ENCODE data around the gene MORF4L1. TPM values are rescaled to one million over a fixed set of nuclear protein-coding genes. Genes with fewer than 3 reads are reported as not detected.

The MORF4L1 gene
- total RNA-seq, 1 experiment from 2014 or later: 360 TPM

DNA sequence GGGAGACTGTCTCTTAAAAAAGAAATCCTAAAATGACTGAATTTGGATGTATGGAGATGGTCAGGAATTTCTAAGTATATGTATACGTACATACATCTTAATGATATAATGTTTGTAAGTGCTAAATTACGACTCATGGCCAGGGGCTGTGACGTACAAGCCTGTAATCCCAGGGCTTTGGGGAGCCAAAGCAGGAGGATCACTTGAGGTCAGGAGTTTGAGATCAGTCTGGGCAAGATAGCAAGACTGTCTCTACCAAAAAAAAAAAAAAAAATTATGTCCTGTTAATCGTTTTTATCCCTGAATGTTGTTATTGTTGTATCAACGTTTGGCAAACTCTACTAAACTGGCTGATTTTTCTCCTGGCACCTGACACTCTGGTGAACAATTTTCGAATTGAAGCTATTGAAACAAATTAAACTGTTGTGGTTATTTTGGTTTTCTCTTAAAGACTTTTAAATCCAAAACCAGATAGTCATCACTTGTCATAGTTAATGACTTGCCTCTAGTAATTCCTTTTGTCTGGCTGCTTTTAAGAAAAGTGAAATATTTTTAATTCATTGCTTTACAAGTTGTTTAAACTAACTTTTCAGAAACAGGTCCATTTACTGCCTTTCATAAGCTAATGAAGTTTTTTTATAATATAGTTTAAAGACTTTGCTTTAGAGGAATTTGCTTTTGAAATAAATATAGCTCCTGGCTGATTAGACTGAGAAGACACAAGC is 7.0 kb downstream of the MORF4L1 start:
- CTCF ChIA-PET: no interaction called here
- in situ Hi-C loops (cut with HindIII; ENCODE audit: low pct_unique_long_range_greater_than_20kb, low sequenced_read_pairs): no loop called here
- intact Hi-C loops (cut with micrococcal nuclease; ENCODE audit: unreplicated experiment): loop anchor here (10.0 kb wide), 1 partner anchor 125 kb away; no protein-coding TSS in a partner anchor
- BruUV-seq (replicated peaks): no TSS peak
- no peak overlapping the region; the same call in 1 of the 2 replicates for H3K27ac ChIP-seq (ENCODE audit: low read length)
- peaks cover 19% of the 10 kb centered on the region for H3K36me3 ChIP-seq (ENCODE audit: control insufficient read depth, insufficient read depth, low read length)
- no peak overlapping the region for H3K4me3 ChIP-seq (ENCODE audit: low read depth in 2 of 2, low read length in 2 of 2)
- POLR2A ChIA-PET: interaction anchor here (0.6 kb wide), 2 partner anchors 32 to 115 kb away, joined by 3 read pairs; no protein-coding TSS in a partner anchor
- no peak for ATAC-seq
- peaks cover 49% of the 10 kb centered on the region for H3K4me1 ChIP-seq (ENCODE audit: control insufficient read depth, insufficient read depth, low read length)
- DNase-seq (ENCODE audit: low read depth, low spot score): no peak
- H3K27me3 ChIP-seq (ENCODE audit: control insufficient read depth, insufficient read depth, low read length): no peaks in the 10 kb centered on the region
- H3K9me3 ChIP-seq (ENCODE audit: control insufficient read depth, insufficient read depth, low read depth, low read length): no peaks in the 10 kb centered on the region
- TF ChIP-seq, protein P1, sequence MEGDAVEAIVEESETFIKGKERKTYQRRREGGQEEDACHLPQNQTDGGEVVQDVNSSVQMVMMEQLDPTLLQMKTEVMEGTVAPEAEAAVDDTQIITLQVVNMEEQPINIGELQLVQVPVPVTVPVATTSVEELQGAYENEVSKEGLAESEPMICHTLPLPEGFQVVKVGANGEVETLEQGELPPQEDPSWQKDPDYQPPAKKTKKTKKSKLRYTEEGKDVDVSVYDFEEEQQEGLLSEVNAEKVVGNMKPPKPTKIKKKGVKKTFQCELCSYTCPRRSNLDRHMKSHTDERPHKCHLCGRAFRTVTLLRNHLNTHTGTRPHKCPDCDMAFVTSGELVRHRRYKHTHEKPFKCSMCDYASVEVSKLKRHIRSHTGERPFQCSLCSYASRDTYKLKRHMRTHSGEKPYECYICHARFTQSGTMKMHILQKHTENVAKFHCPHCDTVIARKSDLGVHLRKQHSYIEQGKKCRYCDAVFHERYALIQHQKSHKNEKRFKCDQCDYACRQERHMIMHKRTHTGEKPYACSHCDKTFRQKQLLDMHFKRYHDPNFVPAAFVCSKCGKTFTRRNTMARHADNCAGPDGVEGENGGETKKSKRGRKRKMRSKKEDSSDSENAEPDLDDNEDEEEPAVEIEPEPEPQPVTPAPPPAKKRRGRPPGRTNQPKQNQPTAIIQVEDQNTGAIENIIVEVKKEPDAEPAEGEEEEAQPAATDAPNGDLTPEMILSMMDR (IDR thresholded peaks at IDR 0.05): no peak
- TF ChIP-seq, protein P2, sequence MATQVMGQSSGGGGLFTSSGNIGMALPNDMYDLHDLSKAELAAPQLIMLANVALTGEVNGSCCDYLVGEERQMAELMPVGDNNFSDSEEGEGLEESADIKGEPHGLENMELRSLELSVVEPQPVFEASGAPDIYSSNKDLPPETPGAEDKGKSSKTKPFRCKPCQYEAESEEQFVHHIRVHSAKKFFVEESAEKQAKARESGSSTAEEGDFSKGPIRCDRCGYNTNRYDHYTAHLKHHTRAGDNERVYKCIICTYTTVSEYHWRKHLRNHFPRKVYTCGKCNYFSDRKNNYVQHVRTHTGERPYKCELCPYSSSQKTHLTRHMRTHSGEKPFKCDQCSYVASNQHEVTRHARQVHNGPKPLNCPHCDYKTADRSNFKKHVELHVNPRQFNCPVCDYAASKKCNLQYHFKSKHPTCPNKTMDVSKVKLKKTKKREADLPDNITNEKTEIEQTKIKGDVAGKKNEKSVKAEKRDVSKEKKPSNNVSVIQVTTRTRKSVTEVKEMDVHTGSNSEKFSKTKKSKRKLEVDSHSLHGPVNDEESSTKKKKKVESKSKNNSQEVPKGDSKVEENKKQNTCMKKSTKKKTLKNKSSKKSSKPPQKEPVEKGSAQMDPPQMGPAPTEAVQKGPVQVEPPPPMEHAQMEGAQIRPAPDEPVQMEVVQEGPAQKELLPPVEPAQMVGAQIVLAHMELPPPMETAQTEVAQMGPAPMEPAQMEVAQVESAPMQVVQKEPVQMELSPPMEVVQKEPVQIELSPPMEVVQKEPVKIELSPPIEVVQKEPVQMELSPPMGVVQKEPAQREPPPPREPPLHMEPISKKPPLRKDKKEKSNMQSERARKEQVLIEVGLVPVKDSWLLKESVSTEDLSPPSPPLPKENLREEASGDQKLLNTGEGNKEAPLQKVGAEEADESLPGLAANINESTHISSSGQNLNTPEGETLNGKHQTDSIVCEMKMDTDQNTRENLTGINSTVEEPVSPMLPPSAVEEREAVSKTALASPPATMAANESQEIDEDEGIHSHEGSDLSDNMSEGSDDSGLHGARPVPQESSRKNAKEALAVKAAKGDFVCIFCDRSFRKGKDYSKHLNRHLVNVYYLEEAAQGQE (IDR thresholded peaks at IDR 0.05; ENCODE audit: insufficient read depth in 1 of 2, low read depth in 2 of 2, low read length in 1 of 2): no peak

DNA sequence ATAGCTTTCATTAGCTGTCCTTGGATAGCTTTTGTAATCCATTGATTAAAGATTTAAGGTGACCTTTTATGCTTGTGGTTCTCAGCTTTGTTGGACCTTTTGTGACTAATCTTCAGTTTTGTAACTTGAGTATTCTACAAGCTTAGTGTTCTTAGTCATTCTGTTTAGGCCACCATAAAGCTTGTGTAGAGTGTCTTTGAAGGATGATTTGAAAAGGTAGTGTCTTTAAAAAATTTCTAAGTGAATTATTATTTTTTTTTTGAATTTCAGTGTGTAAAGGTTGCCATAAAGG is 7.5 kb downstream of the MORF4L1 start:
- DNase-seq (ENCODE audit: low read depth, low spot score): no peak
- H3K9me3 ChIP-seq (ENCODE audit: control insufficient read depth, insufficient read depth, low read depth, low read length): no peaks in the 10 kb centered on the region
- no peak for ATAC-seq
- ChIA-PET CTCF (no interaction called here), POLR2A (interaction anchor here (0.6 kb wide), 2 partner anchors 33 to 115 kb away, joined by 3 read pairs; no protein-coding TSS in a partner anchor)
- in situ Hi-C loops (cut with HindIII; ENCODE audit: low pct_unique_long_range_greater_than_20kb, low sequenced_read_pairs): no loop called here
- peaks cover 53% of the 10 kb centered on the region for H3K4me1 ChIP-seq (ENCODE audit: control insufficient read depth, insufficient read depth, low read length)
- intact Hi-C loops (cut with micrococcal nuclease; ENCODE audit: unreplicated experiment): no loop called here
- no peaks in the 10 kb centered on the region for H3K27me3 ChIP-seq (ENCODE audit: control insufficient read depth, insufficient read depth, low read length)
- BruUV-seq (replicated peaks): no TSS peak
- peaks cover 24% of the 10 kb centered on the region for H3K36me3 ChIP-seq (ENCODE audit: control insufficient read depth, insufficient read depth, low read length)
- TF ChIP-seq SIN3A (IDR thresholded peaks at IDR 0.05; ENCODE audit: borderline replicate concordance, insufficient read depth, low read depth, low read length) (no peak), TCF7L2 (IDR thresholded peaks at IDR 0.05; ENCODE audit: low read depth, low read length) (no peak), POLR2AphosphoS5 (IDR thresholded peaks at IDR 0.05; ENCODE audit: low read depth, low read length) (no peak)
- TF ChIP-seq, protein P2 (IDR thresholded peaks at IDR 0.05; ENCODE audit: insufficient read depth in 1 of 2, low read depth in 2 of 2, low read length in 1 of 2): no peak
- TF ChIP-seq, protein P1 (IDR thresholded peaks at IDR 0.05): no peak
- H3K27ac ChIP-seq (ENCODE audit: low read length): no peak overlapping the region; the same call in 1 of the 2 replicates
- H3K4me3 ChIP-seq (ENCODE audit: low read depth in 2 of 2, low read length in 2 of 2): no peak overlapping the region

All from Panc1 (cell line).